Karpas-422 (cell line): ENCODE measurements around the gene P2RX1. TPM values are rescaled to one million over a fixed set of nuclear protein-coding genes. Genes with fewer than 3 reads are reported as not detected.
A peak's percentile ranks its signal among the peaks of the same experiment; 100 is the strongest.

Experiments used
- DNase-seq: peaks from one replicate; pipeline ENCODE4 v3.0.0-alpha.2; 2015
- H2AFZ ChIP-seq: fragments of 200-600 bp; sonication (generic); 2 replicates; pipeline ENCODE4 v1.6.1; 2014; ENCODE audit warnings: antibody characterized with exemption, low read length, mixed read lengths
- H3K27ac ChIP-seq: fragments of 200-600 bp; sonication (generic); 2 replicates; pipeline ENCODE4 v1.5.1; 2014; ENCODE audit warnings: mild to moderate bottlenecking, low read length, moderate library complexity
- H3K27me3 ChIP-seq: fragments of 200-600 bp; sonication (generic); 2 replicates; pipeline ENCODE4 v1.6.1; 2014; ENCODE audit warnings: low read length, mixed read lengths
- H3K36me3 ChIP-seq: fragments of 200-600 bp; sonication (generic); 2 replicates; pipeline ENCODE4 v1.6.1; 2014; ENCODE audit warnings: low read length, mixed read lengths; ENCODE audit not compliant: insufficient read depth
- H3K4me1 ChIP-seq: fragments of 200-600 bp; sonication (generic); 2 replicates; pipeline ENCODE4 v1.6.1; 2014; ENCODE audit warnings: mild to moderate bottlenecking, low read length, mixed read lengths
- H3K4me2 ChIP-seq: fragments of 200-600 bp; sonication (generic); 2 replicates; pipeline ENCODE4 v1.6.1; 2014; ENCODE audit warnings: low read length, low read depth, mild to moderate bottlenecking; ENCODE audit not compliant: poor library complexity, severe bottlenecking
- H3K4me3 ChIP-seq: fragments of 200-600 bp; sonication (generic); 2 replicates; pipeline ENCODE4 v1.5.1; 2014; ENCODE audit warnings: mild to moderate bottlenecking, antibody characterized with exemption, low read length, mixed read lengths
- H3K79me2 ChIP-seq: fragments of 200-600 bp; sonication (generic); 2 replicates; pipeline ENCODE4 v1.6.1; 2014; ENCODE audit warnings: mild to moderate bottlenecking, low read length, mixed read lengths
- H3K9ac ChIP-seq: fragments of 200-600 bp; sonication (generic); 2 replicates; pipeline ENCODE4 v1.6.0; 2014; ENCODE audit warnings: low read length
- H3K9me2 ChIP-seq: fragments of 200-600 bp; sonication (generic), shearing (Covaris generic); replicated peaks from 2 replicates; pipeline ENCODE4 v1.6.0; 2014; ENCODE audit warnings: mild to moderate bottlenecking, low read length, moderate library complexity; ENCODE audit not compliant: insufficient read depth
- H3K9me3 ChIP-seq: fragments of 300-700, 200-600 bp; sonication (generic); 2 replicates; pipeline ENCODE4 v1.6.1; 2014; ENCODE audit warnings: low read length, mixed read lengths
- H4K20me1 ChIP-seq: fragments of 200-600 bp; sonication (generic); 2 replicates; pipeline ENCODE4 v1.6.1; 2014; ENCODE audit warnings: mild to moderate bottlenecking, antibody characterized with exemption, low read length, low read depth; ENCODE audit not compliant: insufficient read depth
- total RNA-seq: library from RNA; depleted of rRNA; stranded (reverse); fragments of >200 nt; shearing (Covaris generic); gene quantifications from 2 replicates; pipeline ENCODE4 v1.2.3, GENCODE V29; 2014; ENCODE audit warnings: low replicate concordance; rRNA removed

P2RX1 gene
- not detected in 2 replicates for total RNA-seq

DNA sequence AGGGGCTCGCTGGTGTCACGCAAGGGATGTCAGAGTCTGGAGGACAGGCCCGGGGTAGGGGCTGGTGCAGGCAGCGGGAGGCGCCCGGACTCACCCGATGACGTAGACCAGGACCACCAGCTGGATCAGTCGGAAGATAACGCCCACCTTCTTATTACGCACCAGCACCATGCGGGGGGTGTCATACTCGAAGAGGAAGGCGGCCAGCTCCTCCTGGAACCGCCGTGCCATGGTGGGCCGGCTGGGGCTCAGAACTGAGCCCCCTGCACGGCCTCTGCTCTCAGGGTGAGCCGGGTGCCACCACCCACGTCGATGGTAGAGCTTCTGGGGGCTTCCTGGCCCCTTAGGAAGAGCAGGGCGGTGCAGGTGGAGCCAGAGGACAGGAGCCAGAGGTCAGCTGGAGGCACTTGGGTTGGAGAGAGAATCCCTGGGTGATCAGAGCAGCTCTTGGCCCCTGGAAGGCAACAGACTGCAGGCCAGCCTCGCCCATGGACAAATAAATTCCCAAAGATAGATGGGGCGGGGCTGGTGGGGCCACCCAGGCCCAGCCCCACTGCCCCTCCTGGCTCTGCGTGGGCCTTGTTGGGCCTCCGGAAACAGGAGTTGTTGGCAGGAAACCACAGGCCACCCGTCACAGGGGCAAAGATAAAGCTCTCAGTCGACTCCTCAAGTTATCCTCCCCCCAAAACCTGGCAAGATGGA, at the start of gene P2RX1:
P2RX1 (minus strand) TSS at position 471 of the 702 bp plus-strand sequence; CDS start at position 231, 240 bp downstream.
- Histone ChIP-seq H3K27me3 (no peaks in the 10 kb centered on the region), H3K9me2 (no peaks in the 10 kb centered on the region), H3K79me2 (no peaks in the 10 kb centered on the region), H3K27ac (no peak within 1 kb of the TSS), H3K4me3 (no peak within 1 kb of the TSS), H3K4me2 (peak within 1 kb of the TSS; percentile 29), H4K20me1 (peaks cover 5% of the 10 kb centered on the region), H3K9ac (no peak within 1 kb of the TSS; the same call in 1 of the 2 replicates), H3K4me1 (peaks cover 37% of the 10 kb centered on the region), H3K36me3 (no peaks in the 10 kb centered on the region), H2AFZ (no peak within 1 kb of the TSS), H3K9me3 (no peaks in the 10 kb centered on the region)
- no peak for DNase-seq

DNA sequence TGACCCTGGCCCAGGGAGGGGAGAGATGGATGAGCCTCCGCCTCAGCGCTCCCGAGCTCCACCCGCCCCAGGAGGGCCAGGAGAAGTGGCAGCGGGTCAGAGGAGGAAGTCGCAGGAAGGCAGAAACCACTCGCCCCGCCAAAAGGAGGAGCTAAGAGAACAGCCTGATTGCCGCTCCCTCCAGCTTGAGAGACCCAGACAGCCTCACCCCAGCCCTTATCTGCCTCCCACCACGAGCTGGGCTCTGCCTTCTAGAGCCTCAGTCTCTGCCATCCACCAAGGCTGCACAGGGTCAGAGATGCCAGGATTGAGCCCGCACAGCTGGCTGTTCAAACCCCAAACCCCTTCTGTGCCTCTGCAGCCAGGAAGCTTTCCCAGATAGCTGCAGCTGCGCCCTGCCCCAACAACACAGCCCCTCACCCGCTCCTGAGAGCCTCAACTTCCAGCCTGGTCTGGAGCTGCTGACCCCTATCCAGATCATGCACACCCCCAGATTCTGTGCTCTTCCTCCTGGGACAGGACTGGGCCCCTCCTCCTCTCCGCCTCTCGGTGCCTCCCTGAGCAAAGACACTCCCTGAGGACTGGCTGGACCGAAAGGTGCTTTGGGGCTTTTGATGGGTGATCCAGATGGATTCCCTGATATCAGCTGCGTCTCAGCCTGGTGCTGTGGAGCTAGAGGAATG, 49.0 kb upstream of the P2RX1 start:
- Histone ChIP-seq H4K20me1 (peaks cover 9% of the 10 kb centered on the region), H3K27me3 (no peaks in the 10 kb centered on the region), H3K4me2 (peak overlapping the region; percentile 96), H3K4me3 (peak overlapping the region; percentile 91), H3K9ac (peak overlapping the region; percentile 95), H3K4me1 (peaks cover 84% of the 10 kb centered on the region), H3K36me3 (peaks cover 15% of the 10 kb centered on the region), H3K79me2 (peaks cover 29% of the 10 kb centered on the region), H2AFZ (no peak overlapping the region), H3K27ac (peak overlapping the region; percentile 99), H3K9me2 (no peaks in the 10 kb centered on the region), H3K9me3 (no peaks in the 10 kb centered on the region)
- DNase-seq = peak; percentile 96

DNA sequence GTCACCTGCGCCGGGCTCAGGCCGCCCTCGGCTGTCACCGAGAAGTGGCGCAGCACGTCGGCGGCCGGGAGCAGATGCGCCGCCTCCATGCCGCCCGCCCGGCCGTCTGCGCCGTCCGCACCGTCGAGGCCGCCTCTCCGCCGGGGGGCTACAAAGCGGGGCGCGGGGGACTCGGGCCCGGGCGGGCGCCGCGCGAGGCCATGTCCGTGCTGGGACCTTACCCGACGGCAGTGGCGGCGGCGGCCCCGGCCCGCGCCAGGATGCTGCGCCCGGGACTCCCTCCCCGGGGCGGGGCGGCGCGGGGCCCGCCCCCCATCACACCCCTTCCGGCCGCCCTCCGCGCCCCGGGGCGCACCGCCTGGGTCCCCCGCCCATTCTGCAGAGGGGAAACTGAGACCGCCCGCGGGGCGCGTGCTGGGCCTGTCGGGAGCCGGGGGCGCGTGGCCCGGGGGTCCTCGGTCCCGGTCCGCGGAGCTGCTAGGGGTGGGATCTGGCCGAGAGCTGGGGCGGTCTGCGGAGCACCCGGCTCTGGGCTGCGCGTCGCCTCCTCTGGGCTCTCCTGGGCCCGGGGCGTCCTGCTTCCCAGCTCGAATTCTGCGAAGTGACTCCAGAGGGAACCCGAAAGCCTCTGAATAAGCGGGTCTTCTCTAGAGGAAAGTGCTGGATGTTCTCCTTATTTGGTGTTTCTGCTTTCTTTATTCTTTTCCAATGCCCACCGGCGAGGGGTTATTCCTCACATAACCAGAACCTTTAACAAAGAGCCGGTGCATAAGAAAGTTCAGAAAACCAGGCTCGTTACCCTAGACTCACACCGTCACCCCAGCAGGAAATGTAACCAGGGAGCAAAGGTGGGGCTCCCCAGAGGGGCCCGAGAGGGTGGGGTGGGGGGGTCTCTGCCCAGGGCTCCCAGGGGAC, 48.2 kb upstream of the P2RX1 start, which contains the start of gene ATP2A3:
ATP2A3 (minus strand) TSS at position 235 of the 915 bp plus-strand sequence; CDS start at position 89, 146 bp downstream.
- Histone ChIP-seq H3K4me1 (peaks cover 85% of the 10 kb centered on the region), H3K9ac (peak within 1 kb of the TSS; percentile 95), H3K79me2 (peaks cover 37% of the 10 kb centered on the region), H3K9me3 (no peaks in the 10 kb centered on the region), H3K4me2 (peak within 1 kb of the TSS; percentile 96), H3K27ac (peak within 1 kb of the TSS; percentile 99), H3K27me3 (no peaks in the 10 kb centered on the region), H3K9me2 (no peaks in the 10 kb centered on the region), H2AFZ (0 out of 2 replicates have a peak within 1 kb of the TSS, but pooled peaks have one; percentile 48), H4K20me1 (peaks cover 17% of the 10 kb centered on the region), H3K4me3 (peak within 1 kb of the TSS; percentile 91), H3K36me3 (peaks cover 23% of the 10 kb centered on the region)
- peak; percentile 91 for DNase-seq

DNA sequence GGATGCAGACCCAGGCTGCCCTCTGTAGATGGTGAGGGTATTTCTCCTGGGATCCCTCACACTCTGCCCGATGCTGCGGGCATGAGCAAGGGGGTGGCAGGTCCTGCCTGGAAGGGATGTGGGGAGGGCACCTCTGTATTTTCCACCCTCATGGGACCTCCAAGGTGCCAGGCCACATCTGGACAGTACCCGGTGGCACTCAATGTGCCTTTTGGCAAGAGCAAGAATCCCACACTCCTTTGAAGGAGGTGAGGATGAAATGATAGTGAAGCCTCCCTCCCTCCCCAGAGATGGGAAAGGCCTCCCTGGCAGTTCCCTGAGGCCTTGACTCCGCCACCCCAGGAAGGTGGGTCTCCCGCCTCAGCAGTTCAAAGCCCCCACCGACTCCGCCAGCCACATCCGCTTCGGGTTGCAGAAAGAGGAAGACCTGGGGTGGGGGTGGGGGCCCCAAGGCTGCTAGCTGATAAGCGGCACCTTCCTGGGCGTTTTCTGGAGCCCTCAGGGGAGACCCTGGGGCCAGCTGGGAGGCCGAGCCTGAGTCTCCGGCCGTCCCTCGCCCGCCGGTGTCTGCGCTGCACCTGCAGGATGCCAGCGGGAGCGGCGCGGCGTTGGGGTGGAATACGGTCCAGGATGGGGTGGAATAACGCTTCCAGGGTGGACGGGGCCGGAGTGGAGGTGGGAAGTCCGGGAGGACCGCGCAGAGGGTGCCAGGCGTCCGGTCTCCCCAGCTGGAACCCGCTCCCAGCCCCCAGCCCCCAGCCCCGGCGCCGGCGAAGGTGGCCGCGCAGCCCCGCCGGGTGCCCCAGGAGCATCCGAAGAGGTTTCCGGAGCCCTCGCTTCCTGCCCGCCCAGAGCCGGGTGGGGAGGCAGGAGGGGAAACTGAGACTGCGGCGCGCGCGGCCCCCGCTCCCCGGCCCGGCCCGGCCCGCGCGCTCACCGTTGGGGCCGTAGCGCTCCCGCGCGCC, 47.3 kb upstream of the P2RX1 start:
- H3K27me3 ChIP-seq = no peaks in the 10 kb centered on the region
- peaks cover 81% of the 10 kb centered on the region for H3K4me1 ChIP-seq
- no peak overlapping the region for H2AFZ ChIP-seq
- H3K9me3 ChIP-seq = no peaks in the 10 kb centered on the region
- H3K4me2 ChIP-seq = peak overlapping the region; percentile 96
- peaks cover 22% of the 10 kb centered on the region for H4K20me1 ChIP-seq
- H3K4me3 ChIP-seq = peak overlapping the region; percentile 91
- H3K9ac ChIP-seq = peak overlapping the region; percentile 95
- H3K79me2 ChIP-seq = peaks cover 43% of the 10 kb centered on the region
- H3K9me2 ChIP-seq = no peaks in the 10 kb centered on the region
- peak overlapping the region; percentile 99 for H3K27ac ChIP-seq
- peaks cover 23% of the 10 kb centered on the region for H3K36me3 ChIP-seq
- DNase-seq = peak; percentile 98

DNA sequence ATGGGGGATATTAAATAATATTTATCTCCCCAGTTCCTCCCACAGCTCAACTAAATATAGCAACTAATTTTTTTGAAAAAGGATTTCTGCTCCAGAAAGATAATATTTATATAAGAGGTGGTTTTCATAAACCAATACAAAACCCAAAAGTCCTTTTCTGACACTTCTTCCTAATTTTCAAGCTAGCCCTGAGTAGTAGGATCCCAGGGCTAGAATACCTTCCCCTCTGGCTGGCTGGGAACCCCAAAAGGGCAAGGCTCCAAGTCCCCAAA, 46.6 kb upstream of the P2RX1 start:
- peak overlapping the region; percentile 96 for H3K4me2 ChIP-seq
- no peaks in the 10 kb centered on the region for H3K27me3 ChIP-seq
- H3K4me3 ChIP-seq = peak overlapping the region; percentile 91
- H3K36me3 ChIP-seq = peaks cover 28% of the 10 kb centered on the region
- H3K79me2 ChIP-seq = peaks cover 49% of the 10 kb centered on the region
- peak overlapping the region; percentile 99 for H3K27ac ChIP-seq
- peaks cover 81% of the 10 kb centered on the region for H3K4me1 ChIP-seq
- H3K9me3 ChIP-seq = no peaks in the 10 kb centered on the region
- DNase-seq = no peak
- peak overlapping the region; percentile 95 for H3K9ac ChIP-seq
- H2AFZ ChIP-seq = no peak overlapping the region
- no peaks in the 10 kb centered on the region for H3K9me2 ChIP-seq
- H4K20me1 ChIP-seq = peaks cover 27% of the 10 kb centered on the region

DNA sequence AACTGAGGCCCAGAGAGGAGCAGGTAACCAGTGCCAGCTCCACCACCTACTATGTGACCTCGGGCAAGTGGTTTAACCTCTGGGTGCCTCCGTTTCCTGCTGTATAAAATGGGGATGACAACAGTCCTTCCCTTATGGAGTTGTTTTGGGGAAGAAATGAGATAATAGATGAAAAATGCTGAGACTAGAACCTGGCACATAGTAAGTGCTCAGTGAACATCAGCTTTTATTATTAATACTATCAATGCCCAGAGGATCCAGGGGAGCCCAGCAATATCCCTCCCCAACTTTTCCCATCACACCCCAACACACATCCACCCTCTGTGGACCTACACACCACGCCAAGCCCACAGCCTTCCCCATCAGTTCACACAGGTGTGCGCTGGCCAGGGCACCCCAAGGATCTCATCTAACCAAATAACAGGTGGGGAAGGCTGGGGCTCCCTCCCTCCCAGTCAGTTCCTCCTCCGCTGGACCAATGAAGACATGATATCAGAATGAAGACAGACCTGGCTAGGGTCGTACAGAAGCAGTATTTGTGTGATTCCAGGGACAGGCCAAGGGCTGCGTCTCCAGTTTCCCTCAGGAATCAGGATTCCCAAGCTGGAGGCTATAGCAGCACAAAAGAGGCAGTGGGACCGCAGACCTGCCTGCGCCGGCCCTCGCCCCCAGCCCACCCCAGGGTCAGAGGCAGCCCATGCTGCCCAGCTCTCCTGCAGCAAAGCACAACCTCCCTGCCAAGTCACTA, 46.1 kb upstream of the P2RX1 start:
- peak overlapping the region; percentile 96 for H3K4me2 ChIP-seq
- no peaks in the 10 kb centered on the region for H3K9me3 ChIP-seq
- H3K36me3 ChIP-seq = peaks cover 31% of the 10 kb centered on the region
- peak overlapping the region; percentile 99 for H3K27ac ChIP-seq
- H3K27me3 ChIP-seq = no peaks in the 10 kb centered on the region
- H2AFZ ChIP-seq = no peak overlapping the region
- peak overlapping the region; percentile 95 for H3K9ac ChIP-seq
- H3K4me1 ChIP-seq = peaks cover 81% of the 10 kb centered on the region
- H4K20me1 ChIP-seq = peaks cover 32% of the 10 kb centered on the region
- H3K9me2 ChIP-seq = no peaks in the 10 kb centered on the region
- peak; percentile 84 for DNase-seq
- peaks cover 54% of the 10 kb centered on the region for H3K79me2 ChIP-seq
- H3K4me3 ChIP-seq = peak overlapping the region; percentile 91

DNA sequence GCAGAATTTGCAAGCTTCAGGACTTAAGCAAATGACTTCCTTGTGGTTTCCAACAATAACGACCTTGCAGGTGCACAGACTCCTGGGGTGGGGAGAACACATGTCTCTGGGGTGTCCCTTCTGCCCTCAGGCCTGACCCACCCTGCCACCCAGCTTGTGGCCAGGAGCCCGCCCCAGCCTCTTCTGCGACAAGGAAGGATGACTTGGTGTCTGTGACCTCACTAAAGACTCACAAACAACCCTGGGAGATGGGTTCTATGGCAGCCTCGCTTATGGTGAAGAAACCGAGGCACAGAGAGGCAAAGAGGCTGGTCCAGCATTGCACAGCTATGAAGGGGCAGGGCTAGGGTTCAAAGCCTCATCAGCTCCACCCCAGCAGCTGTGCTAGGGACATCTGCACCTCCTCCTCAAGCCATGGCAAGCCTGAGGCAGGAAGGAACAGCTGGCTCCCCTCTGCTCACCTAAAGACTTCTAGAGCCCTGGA, 45.3 kb upstream of the P2RX1 start:
- Histone ChIP-seq H2AFZ (no peak overlapping the region), H3K4me1 (peaks cover 81% of the 10 kb centered on the region), H3K9me3 (no peaks in the 10 kb centered on the region), H3K79me2 (peaks cover 62% of the 10 kb centered on the region), H3K9ac (peak overlapping the region; percentile 95), H3K9me2 (no peaks in the 10 kb centered on the region), H3K4me2 (peak overlapping the region; percentile 96), H4K20me1 (peaks cover 40% of the 10 kb centered on the region), H3K36me3 (peaks cover 39% of the 10 kb centered on the region), H3K4me3 (peak overlapping the region; percentile 91), H3K27ac (peak overlapping the region; percentile 99), H3K27me3 (no peaks in the 10 kb centered on the region)
- DNase-seq = peak; percentile 97
